SH-SY5Y (cell line): ENCODE data around the gene CALHM1.

Experiments used
- GATA2 ChIP-seq: IDR thresholded peaks from 2 replicates; pipeline ENCODE4 v1.6.1; 2011; ENCODE audit warnings: mild to moderate bottlenecking, low read depth, low read length
- GATA3 ChIP-seq: IDR thresholded peaks from 2 replicates; pipeline ENCODE4 v1.6.1; 2011; ENCODE audit warnings: low read depth, mild to moderate bottlenecking, low read length, moderate library complexity

DNA sequence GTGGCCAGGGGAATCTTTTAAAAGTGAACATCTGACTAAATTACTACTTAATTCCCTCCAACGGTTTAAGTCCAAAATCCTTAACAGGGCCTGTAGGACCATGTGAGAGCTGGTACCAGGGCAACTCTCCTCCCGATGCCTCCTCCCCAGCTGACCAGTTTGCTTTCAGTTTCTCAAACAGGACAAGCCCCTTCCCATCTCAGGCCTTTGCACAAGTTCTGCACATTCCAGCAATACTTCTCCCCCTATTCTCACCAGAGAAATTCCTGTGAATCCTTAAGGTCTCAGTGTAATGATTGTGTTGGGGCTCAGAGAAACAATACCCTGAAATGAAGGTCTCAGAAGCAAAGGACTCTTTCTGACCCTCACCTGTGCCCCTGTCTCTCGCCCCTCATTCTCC, 8.0 kb upstream of the CALHM1 start:
- TF ChIP-seq GATA2 = no peak
- TF ChIP-seq GATA3 = no peak
